DMS153 (cell line): ENCODE data around the gene GRHL3.

Experiments used
- DNase-seq: peaks from one replicate; lab custom pipeline; 2025; lab: John Stamatoyannopoulos, UW

GRHL3 gene

DNA sequence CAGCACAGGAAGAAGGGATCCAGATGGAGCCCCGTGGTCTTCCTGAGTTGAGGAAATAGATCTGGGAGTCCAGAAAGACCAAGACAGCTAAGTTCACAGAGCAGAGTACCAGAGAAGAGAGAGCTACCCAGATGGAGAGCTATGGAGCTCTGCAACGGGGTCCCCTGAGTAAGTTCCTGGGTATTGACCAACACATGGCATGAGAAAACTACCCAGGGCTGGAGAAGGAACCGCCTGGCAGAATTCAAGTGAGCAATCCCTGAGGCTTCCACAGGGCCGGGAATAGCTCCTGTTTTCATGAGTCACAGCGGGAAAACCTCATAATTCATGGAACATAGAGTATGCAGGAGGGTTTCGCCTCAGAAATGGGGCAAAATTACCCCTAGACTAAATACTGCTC is 74.7 kb downstream of the GRHL3 start:
- no peak for DNase-seq

DNA sequence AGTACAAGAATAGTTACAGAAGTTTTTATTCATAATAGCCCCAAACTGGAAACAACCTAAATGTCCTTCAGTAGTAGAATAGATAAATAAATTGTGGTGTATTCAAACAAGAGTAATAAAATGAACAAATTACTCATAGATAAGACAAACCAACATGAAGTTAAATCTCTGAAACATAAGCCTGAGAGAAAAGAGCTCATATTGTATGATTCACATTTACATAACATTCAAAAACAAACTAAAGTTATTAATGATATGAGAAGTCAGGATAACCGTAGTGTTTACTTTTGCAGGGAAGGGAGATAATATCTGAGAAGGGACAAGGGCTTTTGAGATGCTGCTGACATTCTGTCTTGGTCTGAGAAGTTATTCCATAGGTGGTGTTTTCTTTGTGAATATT is 80.9 kb downstream of the GRHL3 start:
- DNase-seq = no peak

DNA sequence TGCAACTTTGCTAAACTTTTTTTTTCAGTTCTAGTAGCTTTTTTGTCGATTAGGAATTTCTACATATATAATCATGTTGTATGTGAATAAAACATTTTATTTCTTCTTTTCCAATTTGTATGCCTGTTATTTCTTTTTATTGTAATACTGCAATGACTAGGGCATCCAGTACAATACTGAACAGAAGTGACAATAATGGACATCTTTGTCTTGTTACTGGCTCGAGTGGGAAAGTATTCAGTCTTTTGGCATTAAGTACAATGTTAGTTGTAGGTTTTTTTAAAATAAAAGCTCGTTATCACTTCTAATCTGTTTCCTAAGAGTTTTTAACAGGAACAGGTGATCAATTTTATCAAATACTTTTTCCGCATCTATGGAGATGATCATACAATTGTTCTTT is 84.6 kb downstream of the GRHL3 start:
- no peak for DNase-seq
